Measurements from ENCODE around the gene CYBA.

CYBA gene

GRCh38 chr16:88627531-88628411 lies 23.1 kb downstream of the CYBA start:
- DNase-seq = no peak

GRCh38 chr16:88626646-88627045 lies 24.2 kb downstream of the CYBA start:
- DNase-seq = no peak

- no peak for DNase-seq
These were observed 25.8 kb downstream of the CYBA start for GRCh38 chr16:88624977-88625576.

- no peak for DNase-seq
These were observed 26.4 kb downstream of the CYBA start for GRCh38 chr16:88624481-88624880.

- DNase-seq = no peak
These were observed 27.0 kb downstream of the CYBA start for GRCh38 chr16:88623858-88624257.

GRCh38 chr16:88622866-88623265 lies 28.0 kb downstream of the CYBA start:
- no peak for DNase-seq

GRCh38 chr16:88622125-88622524 lies 28.7 kb downstream of the CYBA start:
- no peak for DNase-seq

- peak; percentile 79 for DNase-seq
These were observed 30.7 kb downstream of the CYBA start for GRCh38 chr16:88619859-88620815.

- no peak for DNase-seq
These were observed 31.7 kb downstream of the CYBA start for GRCh38 chr16:88618956-88619667.

- DNase-seq = no peak
These were observed 32.5 kb downstream of the CYBA start for GRCh38 chr16:88618182-88618955.

- DNase-seq = no peak
These were observed 33.4 kb downstream of the CYBA start for GRCh38 chr16:88617268-88618031.

GRCh38 chr16:88616736-88617135 lies 34.1 kb downstream of the CYBA start:
- DNase-seq = no peak

GRCh38 chr16:88616320-88616719 lies 34.5 kb downstream of the CYBA start:
- DNase-seq = no peak

GRCh38 chr16:88614818-88615580 lies 35.9 kb downstream of the CYBA start:
- DNase-seq = no peak

- no peak for DNase-seq
These were observed 36.7 kb downstream of the CYBA start for GRCh38 chr16:88613911-88614817.

- no peak for DNase-seq
These were observed 37.6 kb downstream of the CYBA start for GRCh38 chr16:88613293-88613692.

- no peak for DNase-seq
These were observed 39.7 kb downstream of the CYBA start for GRCh38 chr16:88610909-88611812.

GRCh38 chr16:88610080-88610479 lies 40.8 kb downstream of the CYBA start:
- DNase-seq = no peak

All from CD4-positive, alpha-beta T cell treated with Interferon gamma for 1 hour (primary cell).